Mesendoderm (in vitro differentiated cells): ENCODE data around the gene NKD2.
"Not testable (repeated sequence)": the region's sequence is repeated elsewhere in the genome, so short reads cannot be mapped to it uniquely, and the experiment has no call there.

Source experiments
- DNase-seq: peaks from one replicate; pipeline ENCODE4 v3.0.0; 2013
- H2AK5ac ChIP-seq: 2 replicates; pipeline ENCODE4 v1.6.1; 2013; ENCODE audit warnings: low read length, inconsistent platforms
- H2BK120ac ChIP-seq: 2 replicates; pipeline ENCODE4 v1.6.1; 2013; ENCODE audit warnings: low read depth, mild to moderate bottlenecking, low read length, moderate library complexity, mixed read lengths
- H2BK15ac ChIP-seq: replicated peaks from 2 replicates; pipeline ENCODE4 v1.6.1; 2013; ENCODE audit warnings: low read depth, mild to moderate bottlenecking, moderate library complexity
- H2BK5ac ChIP-seq: 2 replicates; pipeline ENCODE4 v1.6.1; 2013; ENCODE audit warnings: low read length, inconsistent platforms
- H3K18ac ChIP-seq: 2 replicates; pipeline ENCODE4 v1.6.1; 2013; ENCODE audit warnings: mild to moderate bottlenecking, low read length, mixed read lengths
- H3K23ac ChIP-seq: one replicate; pipeline ENCODE4 v1.6.1; 2013; ENCODE audit warnings: low read length
- H3K27ac ChIP-seq: 2 replicates; pipeline ENCODE4 v1.5.1; 2013; ENCODE audit warnings: low read depth, mild to moderate bottlenecking, inconsistent platforms, low read length, moderate library complexity
- H3K27me3 ChIP-seq: 2 replicates; pipeline ENCODE4 v1.6.1; 2013; ENCODE audit warnings: low read length, control low read depth, mild to moderate bottlenecking, inconsistent platforms; ENCODE audit not compliant: insufficient read depth, poor library complexity
- H3K36me3 ChIP-seq: 2 replicates; pipeline ENCODE4 v1.6.1; 2013; ENCODE audit warnings: low read length, inconsistent platforms; ENCODE audit not compliant: control insufficient read depth, insufficient read depth
- H3K4ac ChIP-seq: one replicate; pipeline ENCODE4 v1.6.1; 2013; ENCODE audit warnings: low read depth, mild to moderate bottlenecking, low read length, moderate library complexity
- H3K4me1 ChIP-seq: 2 replicates; pipeline ENCODE4 v1.6.1; 2013; ENCODE audit warnings: low read depth, low read length, inconsistent platforms; ENCODE audit not compliant: control insufficient read depth
- H3K4me2 ChIP-seq: 2 replicates; pipeline ENCODE4 v1.6.1; 2013; ENCODE audit warnings: low read length
- H3K4me3 ChIP-seq: 2 replicates; pipeline ENCODE4 v1.5.1; 2013; ENCODE audit warnings: mild to moderate bottlenecking, low read length
- H3K56ac ChIP-seq: one replicate; pipeline ENCODE4 v1.6.1; 2013; ENCODE audit warnings: low read length
- H3K79me1 ChIP-seq: 2 replicates; pipeline ENCODE4 v1.6.1; 2013; ENCODE audit warnings: low read length, inconsistent platforms
- H3K79me2 ChIP-seq: 2 replicates; pipeline ENCODE4 v1.6.1; 2013; ENCODE audit warnings: mild to moderate bottlenecking, low read length; ENCODE audit not compliant: control insufficient read depth, insufficient read depth
- H3K9ac ChIP-seq: 2 replicates; pipeline ENCODE4 v1.6.1; 2013; ENCODE audit warnings: low read length, inconsistent platforms
- H4K5ac ChIP-seq: one replicate; pipeline ENCODE4 v1.6.1; 2013; ENCODE audit warnings: low read length
- H4K8ac ChIP-seq: one replicate; pipeline ENCODE4 v1.6.1; 2013; ENCODE audit warnings: low read depth, mild to moderate bottlenecking, control low read depth, low read length, moderate library complexity
- WGBS: extraction: QIAGEN DNeasy Blood & Tissue Kit; methylation state at CpG from one replicate; pipeline ENCODE4 v1.1.7; 2013; ENCODE audit warnings: low lambda C conversion rate, missing lambda C conversion rate; ENCODE audit not compliant: insufficient coverage; ENCODE audit errors: extremely low coverage; 5-methylcytosine and 5-hydroxymethylcytosine counted together

NKD2 gene

GRCh38 chr5:1079486-1079885, 70.9 kb downstream of the NKD2 start:
- no peak overlapping the region for H2BK5ac ChIP-seq
- H4K5ac ChIP-seq = no peak overlapping the region
- H4K8ac ChIP-seq = no peak overlapping the region
- H3K27me3 ChIP-seq = no peaks in the 10 kb centered on the region
- H3K79me1 ChIP-seq = no peaks in the 10 kb centered on the region
- no peaks in the 10 kb centered on the region for H3K79me2 ChIP-seq
- no peak for DNase-seq
- no peak overlapping the region for H3K4me3 ChIP-seq
- no peak overlapping the region for H3K9ac ChIP-seq
- H3K23ac ChIP-seq = no peak overlapping the region
- no peaks in the 10 kb centered on the region for H3K36me3 ChIP-seq
- no peak overlapping the region for H2BK15ac ChIP-seq
- H3K4ac ChIP-seq = no peak overlapping the region
- no peak overlapping the region for H2AK5ac ChIP-seq
- H3K4me1 ChIP-seq = no peaks in the 10 kb centered on the region
- no peak overlapping the region for H3K56ac ChIP-seq
- no peak overlapping the region for H2BK120ac ChIP-seq
- no CpG with 5 or more reads among the region's 18 CpGs for WGBS
- no peak overlapping the region for H3K4me2 ChIP-seq
- H3K18ac ChIP-seq = no peak overlapping the region
- H3K27ac ChIP-seq = no peak overlapping the region

- H2BK120ac ChIP-seq = no peak overlapping the region
- no peak overlapping the region for H3K4ac ChIP-seq
- no peaks in the 10 kb centered on the region for H3K4me1 ChIP-seq
- H2AK5ac ChIP-seq = no peak overlapping the region
- H3K36me3 ChIP-seq = no peaks in the 10 kb centered on the region
- H4K5ac ChIP-seq = no peak overlapping the region
- no peaks in the 10 kb centered on the region for H3K79me2 ChIP-seq
- no peaks in the 10 kb centered on the region for H3K27me3 ChIP-seq
- no peak overlapping the region for H3K27ac ChIP-seq
- H3K23ac ChIP-seq = no peak overlapping the region
- no peak for DNase-seq
- H2BK5ac ChIP-seq = no peak overlapping the region
- WGBS = no CpG with 5 or more reads among the region's 35 CpGs
- no peak overlapping the region for H4K8ac ChIP-seq
- no peak overlapping the region for H3K4me2 ChIP-seq
- no peak overlapping the region for H2BK15ac ChIP-seq
- no peak overlapping the region for H3K18ac ChIP-seq
- H3K9ac ChIP-seq = no peak overlapping the region
- no peaks in the 10 kb centered on the region for H3K79me1 ChIP-seq
- no peak overlapping the region for H3K4me3 ChIP-seq
- H3K56ac ChIP-seq = no peak overlapping the region
Measured at GRCh38 chr5:1079961-1080360, 71.4 kb downstream of the NKD2 start.

DNA sequence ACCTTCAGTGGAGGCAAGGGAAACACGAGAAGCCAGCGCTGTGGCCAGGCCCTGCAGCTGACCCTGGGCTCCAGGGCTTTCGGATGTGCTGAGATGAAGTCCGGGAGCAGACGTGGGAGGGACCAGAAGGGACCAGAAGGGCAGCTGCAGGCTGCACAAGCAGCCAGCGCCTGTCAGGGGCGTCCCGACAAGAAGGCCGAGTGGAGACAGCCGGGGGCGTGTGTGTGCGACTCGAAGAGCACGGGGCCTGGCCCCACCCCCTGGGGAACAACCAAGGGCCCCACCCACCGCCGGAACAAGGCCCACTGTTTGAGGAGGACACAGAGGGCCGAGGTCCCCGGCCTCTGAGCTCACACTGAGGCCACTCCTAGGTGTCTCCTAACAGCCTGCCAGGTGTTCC, 71.8 kb downstream of the NKD2 start:
- H3K9ac ChIP-seq = no peak overlapping the region
- no peak overlapping the region for H3K4me3 ChIP-seq
- no CpG with 5 or more reads among the region's 18 CpGs for WGBS

DNA sequence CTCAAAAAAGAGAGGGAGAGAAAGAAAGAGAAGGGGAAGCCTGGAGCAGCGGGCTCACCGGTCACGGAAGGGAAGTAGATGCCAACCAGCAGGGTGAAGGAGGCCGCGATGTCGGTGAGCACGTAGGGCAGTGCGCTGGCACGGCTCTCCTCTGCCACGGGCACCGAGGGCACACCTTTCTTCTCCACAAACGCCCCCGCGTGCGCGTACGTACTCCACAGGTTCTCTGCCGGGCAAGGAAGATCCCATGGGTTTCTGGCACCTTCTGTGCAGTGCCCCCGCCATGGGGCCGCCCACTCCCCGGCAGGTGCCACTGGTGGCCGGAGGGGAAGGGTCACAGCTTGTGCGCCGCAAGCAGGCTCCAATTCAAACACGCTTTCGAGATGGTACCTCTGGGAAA, 72.9 kb downstream of the NKD2 start:
- DNase-seq = no peak
- no peak overlapping the region for H3K18ac ChIP-seq
- no peaks in the 10 kb centered on the region for H3K79me1 ChIP-seq
- no peak overlapping the region for H3K27ac ChIP-seq
- no peak overlapping the region for H3K4me3 ChIP-seq
- H3K79me2 ChIP-seq = no peaks in the 10 kb centered on the region
- no peak overlapping the region for H2BK5ac ChIP-seq
- no peak overlapping the region for H4K8ac ChIP-seq
- no peak overlapping the region for H3K4ac ChIP-seq
- no peaks in the 10 kb centered on the region for H3K36me3 ChIP-seq
- no peaks in the 10 kb centered on the region for H3K27me3 ChIP-seq
- no peaks in the 10 kb centered on the region for H3K4me1 ChIP-seq
- no peak overlapping the region for H2AK5ac ChIP-seq
- H2BK15ac ChIP-seq = no peak overlapping the region
- H3K4me2 ChIP-seq = no peak overlapping the region
- H3K9ac ChIP-seq = no peak overlapping the region
- WGBS = no CpG with 5 or more reads among the region's 26 CpGs
- H3K23ac ChIP-seq = no peak overlapping the region
- H4K5ac ChIP-seq = no peak overlapping the region
- no peak overlapping the region for H2BK120ac ChIP-seq
- H3K56ac ChIP-seq = no peak overlapping the region

More for the DNA sequence above, 71.8 kb downstream of the NKD2 start:
- Histone ChIP-seq H3K4me1 (no peaks in the 10 kb centered on the region), H3K4me2 (no peak overlapping the region), H2AK5ac (no peak overlapping the region), H4K8ac (no peak overlapping the region), H3K23ac (no peak overlapping the region), H3K36me3 (no peaks in the 10 kb centered on the region), H2BK5ac (no peak overlapping the region), H2BK15ac (no peak overlapping the region), H3K79me1 (no peaks in the 10 kb centered on the region), H3K56ac (no peak overlapping the region), H3K27ac (no peak overlapping the region), H4K5ac (no peak overlapping the region), H3K79me2 (no peaks in the 10 kb centered on the region), H2BK120ac (no peak overlapping the region), H3K4ac (no peak overlapping the region), H3K18ac (no peak overlapping the region), H3K27me3 (no peaks in the 10 kb centered on the region)
- no peak for DNase-seq

- H2BK15ac ChIP-seq, H3K56ac ChIP-seq, H3K36me3 ChIP-seq, H3K4ac ChIP-seq, H3K4me3 ChIP-seq, H3K23ac ChIP-seq, H2BK120ac ChIP-seq, H3K18ac ChIP-seq, H2AK5ac ChIP-seq, H3K4me2 ChIP-seq, DNase-seq, H3K79me1 ChIP-seq, H4K8ac ChIP-seq, H2BK5ac ChIP-seq, H3K79me2 ChIP-seq, H3K27me3 ChIP-seq, H3K27ac ChIP-seq, H3K4me1 ChIP-seq, H3K9ac ChIP-seq, H4K5ac ChIP-seq: not testable (repeated sequence)
- WGBS = no CpG with 5 or more reads among the region's 15 CpGs
Measured at GRCh38 chr5:1083026-1083425, 74.4 kb downstream of the NKD2 start.

- H4K8ac ChIP-seq = no peak overlapping the region
- no peak overlapping the region for H2BK120ac ChIP-seq
- DNase-seq = no peak
- no peak overlapping the region for H3K4me3 ChIP-seq
- H2BK15ac ChIP-seq = no peak overlapping the region
- H3K23ac ChIP-seq = no peak overlapping the region
- H2BK5ac ChIP-seq = no peak overlapping the region
- H3K79me2 ChIP-seq = no peaks in the 10 kb centered on the region
- no peak overlapping the region for H3K27ac ChIP-seq
- no peak overlapping the region for H3K4me2 ChIP-seq
- no peaks in the 10 kb centered on the region for H3K79me1 ChIP-seq
- no peak overlapping the region for H3K4ac ChIP-seq
- H2AK5ac ChIP-seq = no peak overlapping the region
- no peak overlapping the region for H3K56ac ChIP-seq
- H4K5ac ChIP-seq = no peak overlapping the region
- no peak overlapping the region for H3K18ac ChIP-seq
- no peaks in the 10 kb centered on the region for H3K4me1 ChIP-seq
- WGBS = no CpG with 5 or more reads among the region's 57 CpGs
- H3K36me3 ChIP-seq = no peaks in the 10 kb centered on the region
- H3K9ac ChIP-seq = no peak overlapping the region
- no peaks in the 10 kb centered on the region for H3K27me3 ChIP-seq
Measured at GRCh38 chr5:1083823-1084605, 75.4 kb downstream of the NKD2 start.
